ENCODE measurements around the gene GTF2F1.
A peak's percentile ranks its signal among the peaks of the same experiment; 100 is the strongest.
"Not testable (repeated sequence)": the region's sequence is repeated elsewhere in the genome, so short reads cannot be mapped to it uniquely, and the experiment has no call there.

The GTF2F1 gene

GRCh38 chr19:6393074-6393982 lies at the start of gene GTF2F1:
TSS of gene GTF2F1 (minus strand) at chr19:6393164. CDS start at chr19:6392995, 169 bp downstream.
- DNase-seq, result peak; percentile 98

GRCh38 chr19:6442087-6442688 lies 49.2 kb upstream of the GTF2F1 start:
- DNase-seq, result no peak

- DNase-seq, result no peak
These were observed 47.9 kb upstream of the GTF2F1 start for GRCh38 chr19:6440905-6441304.

GRCh38 chr19:6439743-6440142 lies 46.8 kb upstream of the GTF2F1 start:
- no peak for DNase-seq

- DNase-seq, result no peak
These were observed 40.7 kb upstream of the GTF2F1 start, which contains the start of gene SLC25A41 for GRCh38 chr19:6433663-6434062. TSS of gene SLC25A41 (minus strand) at chr19:6433763. CDS start at chr19:6433693, 70 bp downstream.

GRCh38 chr19:6433165-6433564 lies 40.2 kb upstream of the GTF2F1 start:
- no peak for DNase-seq

GRCh38 chr19:6431891-6432290 lies 38.9 kb upstream of the GTF2F1 start:
- no peak for DNase-seq

GRCh38 chr19:6429419-6430221 lies 36.7 kb upstream of the GTF2F1 start:
- DNase-seq, result no peak

GRCh38 chr19:6428692-6429418 lies 35.9 kb upstream of the GTF2F1 start:
- not testable (repeated sequence) for DNase-seq

- DNase-seq, result no peak
These were observed 34.2 kb upstream of the GTF2F1 start for GRCh38 chr19:6427131-6427530.

- no peak for DNase-seq
These were observed 33.0 kb upstream of the GTF2F1 start for GRCh38 chr19:6425732-6426620.

GRCh38 chr19:6424939-6425731 lies 32.2 kb upstream of the GTF2F1 start:
- DNase-seq, result peak; percentile 99

- no peak for DNase-seq
These were observed 31.4 kb upstream of the GTF2F1 start, which contains the start of gene KHSRP for GRCh38 chr19:6424195-6424938. TSS of gene KHSRP (minus strand) at chr19:6424811. CDS start at chr19:6424701, 110 bp downstream.

- no peak for DNase-seq
These were observed 30.7 kb upstream of the GTF2F1 start for GRCh38 chr19:6423499-6424194.

GRCh38 chr19:6421075-6422014 lies 28.4 kb upstream of the GTF2F1 start:
- DNase-seq, result no peak

GRCh38 chr19:6418562-6418932 lies 25.6 kb upstream of the GTF2F1 start:
- no peak for DNase-seq

GRCh38 chr19:6417713-6418561 lies 25.0 kb upstream of the GTF2F1 start:
- DNase-seq, result no peak
